Body of pancreas (tissue), 4 donors: Measurements from ENCODE around the gene CCDC33. TPM values are rescaled to one million over a fixed set of nuclear protein-coding genes. Genes with fewer than 3 reads are reported as not detected.

Experiments
- ATAC-seq: fragments of 150-250 bp; one replicate; pipeline ENCODE4 v1.9.1; 2016
- DNase-seq, 4 donors: peaks; one replicate each; pipeline ENCODE4 v3.0.0-alpha.2; 2019
- H3K27ac ChIP-seq, 4 donors: fragments of 200-600 bp; sonication (generic); 1 replicate in 3 of 4; 2 replicates in 1 of 4; pipeline versions ENCODE4 v1.5.1 to v1.6.1; 2016 to 2019; ENCODE audit warnings: mild to moderate bottlenecking in 1 of 4, mixed read lengths in 1 of 4, moderate library complexity in 1 of 4
- H3K27me3 ChIP-seq, 2 donors: fragments of 200-600 bp; sonication (generic); one replicate each; pipeline ENCODE4 v1.6.0; 2016; ENCODE audit warnings: mild to moderate bottlenecking in 1 of 2
- H3K36me3 ChIP-seq, 2 donors: fragments of 200-600 bp; sonication (generic); replicated peaks in 1 of 2; 2 replicates each; pipeline ENCODE4 v1.5.1; 2016; ENCODE audit warnings: low read depth in 2 of 2; ENCODE audit not compliant: insufficient read depth in 1 of 2
- H3K4me1 ChIP-seq: fragments of 200-600 bp; sonication (generic); one replicate; pipeline ENCODE4 v1.6.0; 2016
- H3K4me3 ChIP-seq, 2 donors: fragments of 200-600 bp; sonication (generic); 1 replicate in 1 of 2; 2 replicates in 1 of 2; pipeline ENCODE4 v1.5.1; 2016 to 2019
- H3K9me3 ChIP-seq, 3 donors: fragments of 200-600 bp; sonication (generic); 1 replicate in 2 of 3; 2 replicates in 1 of 3; pipeline ENCODE4 v1.5.1; 2016
- POLR2A ChIP-seq, 3 donors: fragments of 450-650 bp; IDR thresholded peaks; one replicate each; pipeline ENCODE4 v1.6.1; 2016; ENCODE audit warnings: antibody characterized with exemption in 3 of 3, mild to moderate bottlenecking in 2 of 3
- WGBS, 2 donors: methylation state at CpG; one replicate each; pipeline ENCODE4 v1.1.5; 2017; 5-methylcytosine and 5-hydroxymethylcytosine counted together
- intact Hi-C: fragments of 100-400 bp; cut with DNase I; formaldehyde crosslinking; loops from one replicate; pipeline ENCODE4 v1.15.1; 2023
- total RNA-seq, 2 donors: library from RNA; depleted of rRNA; stranded (reverse); fragments of >200 nt; gene quantifications; one replicate each; pipeline ENCODE4 v1.1.0, GENCODE V29; 2016
- TF ChIP-seq, protein P1 (sequence below), 7 experiments: fragments of 450-650 bp in 4 of 7; fragments of 200-600 bp in 3 of 7; sonication (generic) in 3 of 7; IDR thresholded peaks; one replicate each; pipeline ENCODE4 v1.5.1; 2016 to 2019; ENCODE audit warnings: antibody characterized with exemption in 7 of 7

The CCDC33 gene
- total RNA-seq, 2 donors from 2014 or later, result not detected

DNA sequence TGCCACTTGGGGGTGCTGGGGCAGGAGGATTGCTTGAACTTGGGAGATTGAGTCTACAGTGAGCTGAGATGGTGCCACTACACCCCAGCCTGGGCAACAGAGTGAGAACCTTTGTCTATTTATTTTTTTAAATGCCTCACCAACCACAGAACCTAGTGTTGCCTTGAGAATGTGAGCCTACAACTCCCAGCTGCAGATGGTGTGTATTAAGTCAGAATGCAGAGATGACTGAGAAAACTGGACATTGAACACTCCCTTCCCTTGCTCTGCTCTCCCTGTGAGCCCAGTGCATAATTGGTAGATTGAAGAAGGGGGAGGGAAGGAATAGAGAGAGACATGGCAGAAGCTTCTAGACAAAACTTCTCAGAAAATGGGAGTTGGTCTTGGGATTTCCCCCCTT lies 53.5 kb downstream of the CCDC33 start:
- intact Hi-C loops, result no loop called here
- ATAC-seq (no peak), DNase-seq (no peak)
- Histone ChIP-seq H3K27me3 (peaks cover 0 to 3% of the 10 kb centered on the region in 2 donors), H3K4me3 (no peak overlapping the region), H3K4me1 (no peaks in the 10 kb centered on the region), H3K36me3 (no peaks in the 10 kb centered on the region), H3K27ac (no peak overlapping the region), H3K9me3 (no peaks in the 10 kb centered on the region)
- TF ChIP-seq, protein P1, sequence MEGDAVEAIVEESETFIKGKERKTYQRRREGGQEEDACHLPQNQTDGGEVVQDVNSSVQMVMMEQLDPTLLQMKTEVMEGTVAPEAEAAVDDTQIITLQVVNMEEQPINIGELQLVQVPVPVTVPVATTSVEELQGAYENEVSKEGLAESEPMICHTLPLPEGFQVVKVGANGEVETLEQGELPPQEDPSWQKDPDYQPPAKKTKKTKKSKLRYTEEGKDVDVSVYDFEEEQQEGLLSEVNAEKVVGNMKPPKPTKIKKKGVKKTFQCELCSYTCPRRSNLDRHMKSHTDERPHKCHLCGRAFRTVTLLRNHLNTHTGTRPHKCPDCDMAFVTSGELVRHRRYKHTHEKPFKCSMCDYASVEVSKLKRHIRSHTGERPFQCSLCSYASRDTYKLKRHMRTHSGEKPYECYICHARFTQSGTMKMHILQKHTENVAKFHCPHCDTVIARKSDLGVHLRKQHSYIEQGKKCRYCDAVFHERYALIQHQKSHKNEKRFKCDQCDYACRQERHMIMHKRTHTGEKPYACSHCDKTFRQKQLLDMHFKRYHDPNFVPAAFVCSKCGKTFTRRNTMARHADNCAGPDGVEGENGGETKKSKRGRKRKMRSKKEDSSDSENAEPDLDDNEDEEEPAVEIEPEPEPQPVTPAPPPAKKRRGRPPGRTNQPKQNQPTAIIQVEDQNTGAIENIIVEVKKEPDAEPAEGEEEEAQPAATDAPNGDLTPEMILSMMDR (IDR thresholded peaks at IDR 0.05), result no peak
- no peak for TF ChIP-seq POLR2A (IDR thresholded peaks at IDR 0.05)

DNA sequence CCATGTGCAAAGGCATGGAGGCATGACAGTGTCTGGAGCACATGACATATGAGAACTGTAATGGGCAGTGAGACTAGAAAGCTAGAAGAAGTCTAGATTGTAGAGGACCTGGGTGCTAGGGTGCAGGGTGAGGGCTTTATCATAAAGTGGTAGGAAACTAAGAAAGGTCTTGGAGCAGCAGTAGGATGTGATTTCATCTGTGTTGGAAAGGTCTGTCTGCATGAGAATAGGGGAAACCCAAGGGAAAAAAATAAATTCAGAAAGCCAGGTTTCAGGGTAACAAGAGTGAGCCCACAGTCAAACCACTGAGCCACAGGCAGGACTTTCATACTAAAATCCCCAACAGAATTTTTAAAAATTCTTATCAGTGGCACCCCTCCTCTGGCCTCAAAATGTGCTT lies 54.5 kb downstream of the CCDC33 start:
- H3K4me3 ChIP-seq, result no peak overlapping the region
- H3K27ac ChIP-seq, result no peak overlapping the region
- no peaks in the 10 kb centered on the region for H3K9me3 ChIP-seq
- H3K27me3 ChIP-seq, result peaks cover 0 to 3% of the 10 kb centered on the region in 2 donors
- DNase-seq (no peak), ATAC-seq (no peak)
- H3K36me3 ChIP-seq, result no peaks in the 10 kb centered on the region
- TF ChIP-seq, protein P1 (IDR thresholded peaks at IDR 0.05), result no peak
- TF ChIP-seq POLR2A (IDR thresholded peaks at IDR 0.05), result no peak
- intact Hi-C loops, result no loop called here
- H3K4me1 ChIP-seq, result no peaks in the 10 kb centered on the region

DNA sequence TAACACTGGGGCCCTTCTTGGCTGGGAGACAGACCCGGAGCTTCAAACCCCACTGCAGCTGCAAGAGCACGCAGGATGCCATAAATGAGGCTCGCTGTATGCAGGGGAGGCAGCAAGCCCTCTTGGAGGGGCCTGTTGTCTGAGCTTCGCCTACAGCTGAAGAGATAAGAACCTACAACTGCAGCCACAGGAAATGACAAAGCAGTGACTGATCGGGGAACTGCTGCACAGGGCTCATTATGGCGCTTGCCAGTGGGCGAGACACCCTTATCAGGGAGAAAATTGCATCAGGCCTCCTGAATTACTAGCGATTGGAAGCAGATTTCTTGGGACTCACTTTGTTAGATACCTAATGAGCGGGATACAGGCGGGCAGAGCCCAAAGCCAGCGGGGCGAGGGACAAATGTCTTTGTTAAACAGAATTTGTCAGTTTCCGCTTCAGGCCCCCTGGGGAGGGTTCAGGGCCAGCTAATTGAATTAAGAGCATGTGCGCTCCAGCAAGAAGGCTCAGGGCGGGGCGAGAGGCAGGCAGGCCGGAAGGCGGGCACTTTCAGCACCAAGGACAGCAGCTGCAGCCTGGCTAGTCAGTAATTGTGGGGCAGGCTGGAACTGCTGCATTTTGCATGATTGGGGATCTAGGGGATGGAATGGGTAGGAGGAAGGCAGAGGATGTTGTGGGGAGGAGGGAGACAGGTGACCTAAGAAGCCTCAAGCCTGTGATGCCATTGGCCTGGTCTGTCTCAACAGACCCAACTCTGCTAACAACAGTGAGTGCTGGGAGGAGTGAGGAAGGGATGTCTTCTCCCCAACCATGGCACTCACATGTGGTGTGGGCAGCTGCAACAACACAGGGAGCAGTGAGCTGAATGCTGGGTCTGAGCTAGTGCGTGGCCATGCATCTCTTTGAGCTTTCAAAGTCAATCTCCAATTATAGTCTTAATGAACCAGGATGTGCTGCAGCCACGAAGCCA lies 55.3 kb downstream of the CCDC33 start:
- peak; percentile 70 to 81 (median 76) for DNase-seq
- no peak for TF ChIP-seq POLR2A (IDR thresholded peaks at IDR 0.05)
- TF ChIP-seq, protein P1 (IDR thresholded peaks at IDR 0.05), result no peak
- no peaks in the 10 kb centered on the region for H3K4me1 ChIP-seq
- H3K9me3 ChIP-seq, result no peaks in the 10 kb centered on the region
- H3K27me3 ChIP-seq, result peaks cover 0 to 3% of the 10 kb centered on the region in 2 donors
- no peaks in the 10 kb centered on the region for H3K36me3 ChIP-seq
- no peak overlapping the region for H3K4me3 ChIP-seq
- peak; percentile 74 for ATAC-seq
- intact Hi-C loops, result no loop called here
- no peak overlapping the region for H3K27ac ChIP-seq
- WGBS, 2 donors, result 12 to 15% methylated on average over 19 to 20 of the region's 20 CpGs

DNA sequence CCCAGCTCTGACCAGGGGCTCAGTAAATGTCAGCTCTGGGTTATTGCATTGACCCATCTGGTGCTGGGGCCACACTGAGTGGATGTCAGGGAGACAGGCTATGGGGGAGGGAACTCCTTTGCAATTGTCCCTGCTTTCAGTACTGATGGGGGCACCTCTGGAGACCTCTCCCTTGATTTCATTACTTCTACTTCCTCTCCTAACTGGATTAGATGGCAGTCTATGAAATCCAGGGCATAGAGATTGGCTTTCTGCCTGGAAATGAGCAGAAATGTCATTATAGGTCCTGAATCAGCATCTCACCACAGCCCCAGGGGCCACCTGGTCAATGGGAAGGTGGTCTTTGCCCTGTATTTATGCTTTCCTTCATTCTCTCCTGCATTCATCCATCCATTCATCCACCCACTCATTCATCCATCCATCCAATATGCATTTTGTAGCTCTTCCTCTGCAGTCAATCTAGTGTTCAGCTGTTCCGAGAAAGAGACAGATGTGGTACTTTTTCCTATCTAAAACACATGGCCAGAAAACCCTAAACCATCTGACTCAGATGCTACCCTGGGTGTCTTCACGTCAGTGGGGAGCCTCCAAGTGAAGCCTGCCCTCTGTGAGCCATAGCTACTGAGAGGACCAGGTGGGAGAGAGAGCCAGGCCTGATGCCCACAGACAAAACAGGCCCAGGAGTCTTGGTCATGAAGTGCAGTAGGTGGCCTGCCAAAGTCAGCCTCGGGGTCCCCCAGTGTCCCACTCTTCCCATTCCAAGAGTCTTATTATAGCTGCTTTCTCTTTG lies 57.1 kb downstream of the CCDC33 start:
- Histone ChIP-seq H3K4me1 (no peaks in the 10 kb centered on the region), H3K9me3 (no peaks in the 10 kb centered on the region), H3K27ac (no peak overlapping the region), H3K4me3 (no peak overlapping the region), H3K36me3 (no peaks in the 10 kb centered on the region), H3K27me3 (peaks cover 0 to 3% of the 10 kb centered on the region in 2 donors)
- WGBS, 2 donors, result 42 to 55% methylated on average over 3 of the region's 3 CpGs
- ATAC-seq, result no peak
- intact Hi-C loops, result no loop called here
- TF ChIP-seq POLR2A (IDR thresholded peaks at IDR 0.05), result no peak
- TF ChIP-seq, protein P1 (IDR thresholded peaks at IDR 0.05), result no peak
- no peak for DNase-seq
